ENCODE measurements around the gene ZNF782.

DNA sequence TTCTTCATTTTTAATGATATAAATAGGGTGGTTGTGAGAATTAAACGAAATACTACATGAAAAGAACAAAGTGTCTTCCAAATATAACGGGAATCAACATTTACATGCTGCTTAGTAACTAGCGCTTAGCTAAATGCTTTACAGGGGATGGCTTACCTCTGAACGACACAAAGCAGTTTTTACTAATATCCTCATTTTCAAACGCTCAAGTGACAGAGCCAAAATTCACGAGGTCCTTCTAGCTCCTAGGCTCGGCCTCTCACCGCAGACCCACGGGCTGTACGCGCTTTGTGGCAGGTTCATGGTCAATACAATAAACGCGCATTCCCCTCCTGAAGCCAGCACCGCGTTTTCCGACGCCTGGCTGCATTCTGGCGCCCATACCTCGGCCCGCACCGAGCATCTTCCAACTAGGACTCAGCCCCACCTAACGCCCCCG lies 76.9 kb downstream of the ZNF782 start:
- TF ChIP-seq POLR2A (IDR thresholded peaks at IDR 0.05) = no peak
- TF ChIP-seq, protein P1, sequence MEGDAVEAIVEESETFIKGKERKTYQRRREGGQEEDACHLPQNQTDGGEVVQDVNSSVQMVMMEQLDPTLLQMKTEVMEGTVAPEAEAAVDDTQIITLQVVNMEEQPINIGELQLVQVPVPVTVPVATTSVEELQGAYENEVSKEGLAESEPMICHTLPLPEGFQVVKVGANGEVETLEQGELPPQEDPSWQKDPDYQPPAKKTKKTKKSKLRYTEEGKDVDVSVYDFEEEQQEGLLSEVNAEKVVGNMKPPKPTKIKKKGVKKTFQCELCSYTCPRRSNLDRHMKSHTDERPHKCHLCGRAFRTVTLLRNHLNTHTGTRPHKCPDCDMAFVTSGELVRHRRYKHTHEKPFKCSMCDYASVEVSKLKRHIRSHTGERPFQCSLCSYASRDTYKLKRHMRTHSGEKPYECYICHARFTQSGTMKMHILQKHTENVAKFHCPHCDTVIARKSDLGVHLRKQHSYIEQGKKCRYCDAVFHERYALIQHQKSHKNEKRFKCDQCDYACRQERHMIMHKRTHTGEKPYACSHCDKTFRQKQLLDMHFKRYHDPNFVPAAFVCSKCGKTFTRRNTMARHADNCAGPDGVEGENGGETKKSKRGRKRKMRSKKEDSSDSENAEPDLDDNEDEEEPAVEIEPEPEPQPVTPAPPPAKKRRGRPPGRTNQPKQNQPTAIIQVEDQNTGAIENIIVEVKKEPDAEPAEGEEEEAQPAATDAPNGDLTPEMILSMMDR (IDR thresholded peaks at IDR 0.05) = no peak

Measured in thyroid gland (tissue), 4 donors.